ENCODE data around the gene MPP3.

DNA sequence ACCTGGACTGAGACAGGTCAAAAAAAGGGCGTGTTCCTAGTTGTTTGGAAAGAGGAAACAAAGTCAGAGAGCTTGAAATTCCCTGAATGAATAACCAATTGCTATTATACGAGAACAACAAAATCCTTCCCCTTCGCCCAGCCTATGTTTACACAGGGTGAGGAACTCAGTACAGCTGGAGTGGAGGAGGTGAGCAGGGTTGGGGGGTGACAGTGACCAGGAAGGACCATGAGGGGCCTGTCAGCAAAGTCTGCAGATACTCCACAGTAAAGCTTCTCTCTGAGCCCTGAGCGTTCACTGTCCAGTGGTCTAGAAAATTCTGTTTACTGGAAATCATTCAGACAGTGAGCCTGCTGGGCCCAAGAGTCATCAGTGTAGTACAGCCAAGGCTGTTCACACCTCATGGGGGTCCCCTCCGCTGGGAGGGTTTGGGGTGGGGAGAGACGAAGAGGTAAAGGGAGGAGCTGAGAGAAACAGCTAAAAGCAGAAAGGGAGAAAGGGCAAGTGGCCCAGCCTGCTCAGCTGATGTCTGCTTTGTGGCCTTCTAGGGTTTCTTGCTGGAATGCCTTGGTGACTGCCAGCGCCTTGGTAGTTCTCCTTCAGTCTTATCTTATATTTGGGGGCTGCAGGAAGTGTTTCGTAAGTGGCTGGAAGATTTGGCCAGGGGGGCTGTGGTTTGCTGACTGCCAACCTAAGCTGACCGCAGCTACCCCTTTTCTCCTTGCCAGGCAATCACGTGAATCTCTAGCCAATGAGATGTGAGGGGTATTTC is 59.9 kb downstream of the MPP3 start:
- TF ChIP-seq, protein P1, sequence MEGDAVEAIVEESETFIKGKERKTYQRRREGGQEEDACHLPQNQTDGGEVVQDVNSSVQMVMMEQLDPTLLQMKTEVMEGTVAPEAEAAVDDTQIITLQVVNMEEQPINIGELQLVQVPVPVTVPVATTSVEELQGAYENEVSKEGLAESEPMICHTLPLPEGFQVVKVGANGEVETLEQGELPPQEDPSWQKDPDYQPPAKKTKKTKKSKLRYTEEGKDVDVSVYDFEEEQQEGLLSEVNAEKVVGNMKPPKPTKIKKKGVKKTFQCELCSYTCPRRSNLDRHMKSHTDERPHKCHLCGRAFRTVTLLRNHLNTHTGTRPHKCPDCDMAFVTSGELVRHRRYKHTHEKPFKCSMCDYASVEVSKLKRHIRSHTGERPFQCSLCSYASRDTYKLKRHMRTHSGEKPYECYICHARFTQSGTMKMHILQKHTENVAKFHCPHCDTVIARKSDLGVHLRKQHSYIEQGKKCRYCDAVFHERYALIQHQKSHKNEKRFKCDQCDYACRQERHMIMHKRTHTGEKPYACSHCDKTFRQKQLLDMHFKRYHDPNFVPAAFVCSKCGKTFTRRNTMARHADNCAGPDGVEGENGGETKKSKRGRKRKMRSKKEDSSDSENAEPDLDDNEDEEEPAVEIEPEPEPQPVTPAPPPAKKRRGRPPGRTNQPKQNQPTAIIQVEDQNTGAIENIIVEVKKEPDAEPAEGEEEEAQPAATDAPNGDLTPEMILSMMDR (IDR thresholded peaks at IDR 0.05 in 2 of 3, conservative IDR thresholded peaks at IDR 0.05 in 1 of 3; ENCODE audit: borderline replicate concordance in 1 of 3, insufficient read depth in 1 of 3, low read depth in 2 of 3, low read length in 2 of 3): no peak
- TF ChIP-seq EZH2 (IDR thresholded peaks at IDR 0.05) (no peak), POLR2A (IDR thresholded peaks at IDR 0.05; ENCODE audit: borderline replicate concordance, extremely low read depth, insufficient read depth, insufficient read length) (no peak), ZNF274 (IDR thresholded peaks at IDR 0.05; ENCODE audit: low read depth, low read length) (no peak)
- TF ChIP-seq, protein P2, sequence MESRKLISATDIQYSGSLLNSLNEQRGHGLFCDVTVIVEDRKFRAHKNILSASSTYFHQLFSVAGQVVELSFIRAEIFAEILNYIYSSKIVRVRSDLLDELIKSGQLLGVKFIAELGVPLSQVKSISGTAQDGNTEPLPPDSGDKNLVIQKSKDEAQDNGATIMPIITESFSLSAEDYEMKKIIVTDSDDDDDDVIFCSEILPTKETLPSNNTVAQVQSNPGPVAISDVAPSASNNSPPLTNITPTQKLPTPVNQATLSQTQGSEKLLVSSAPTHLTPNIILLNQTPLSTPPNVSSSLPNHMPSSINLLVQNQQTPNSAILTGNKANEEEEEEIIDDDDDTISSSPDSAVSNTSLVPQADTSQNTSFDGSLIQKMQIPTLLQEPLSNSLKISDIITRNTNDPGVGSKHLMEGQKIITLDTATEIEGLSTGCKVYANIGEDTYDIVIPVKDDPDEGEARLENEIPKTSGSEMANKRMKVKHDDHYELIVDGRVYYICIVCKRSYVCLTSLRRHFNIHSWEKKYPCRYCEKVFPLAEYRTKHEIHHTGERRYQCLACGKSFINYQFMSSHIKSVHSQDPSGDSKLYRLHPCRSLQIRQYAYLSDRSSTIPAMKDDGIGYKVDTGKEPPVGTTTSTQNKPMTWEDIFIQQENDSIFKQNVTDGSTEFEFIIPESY (IDR thresholded peaks at IDR 0.05; ENCODE audit: extremely low read depth, insufficient replicate concordance, low read length): no peak
